K562 (cell line): Measurements from ENCODE around the gene ITGA3. TPM values are rescaled to one million over a fixed set of nuclear protein-coding genes. Genes with fewer than 3 reads are reported as not detected.

Experiments used
- ADNP ChIP-seq: fragments of 200-800 bp; sonication (Bioruptor generic); IDR thresholded peaks from 2 replicates; pipeline ENCODE4 v1.6.1; 2016; ENCODE audit warnings: missing genetic modification characterization, missing compliant biosample characterization
- BHLHE40 ChIP-seq: IDR thresholded peaks from 2 replicates; pipeline ENCODE4 v1.6.1; 2011; ENCODE audit warnings: low read length, improper control_type of control experiment
- CHD1 ChIP-seq: fragments of 200-600 bp; sonication (generic); IDR thresholded peaks from one replicate; pipeline ENCODE4 v1.6.1; 2012; ENCODE audit warnings: mild to moderate bottlenecking, moderate library complexity, low read length, inconsistent platforms
- CHD4 ChIP-seq: fragments of 200-600 bp; sonication (generic); IDR thresholded peaks from 3 replicates; pipeline ENCODE4 v1.6.1; 2012; ENCODE audit warnings: low read depth, mild to moderate bottlenecking, mixed read lengths, low read length, inconsistent platforms; ENCODE audit not compliant: insufficient read depth, insufficient replicate concordance, poor library complexity, severe bottlenecking
- FOSL1 ChIP-seq: fragments of 200-800 bp; sonication (Bioruptor generic); conservative IDR thresholded peaks from 2 replicates; pipeline ENCODE4 v1.6.1; 2016; ENCODE audit warnings: missing genetic modification characterization, missing compliant biosample characterization
- HNRNPUL1 ChIP-seq: fragments of 200-400 bp; formaldehyde crosslinking; IDR thresholded peaks from 2 replicates; pipeline ENCODE4 v1.6.1; 2017; ENCODE audit warnings: low read length
- MCM3 ChIP-seq: fragments of 450-650 bp; IDR thresholded peaks from 2 replicates; pipeline ENCODE4 v1.6.1; 2016
- MCM5 ChIP-seq: fragments of 450-650 bp; IDR thresholded peaks from 2 replicates; pipeline ENCODE4 v1.6.1; 2016; ENCODE audit warnings: low read depth
- PHTF2 ChIP-seq: fragments of 250-450 bp; sonication (Bioruptor Pico); IDR thresholded peaks from 2 replicates; pipeline ENCODE4 v1.5.0; 2021; ENCODE audit warnings: mild to moderate bottlenecking
- POLR2AphosphoS5 ChIP-seq: IDR thresholded peaks from 2 replicates; pipeline ENCODE4 v1.6.1; 2011; ENCODE audit warnings: mild to moderate bottlenecking, low read depth, low read length, moderate library complexity; ENCODE audit not compliant: control insufficient read depth, insufficient read depth
- SOX6 ChIP-seq: fragments of 450-650 bp; IDR thresholded peaks from 2 replicates; pipeline ENCODE4 v1.6.1; 2014; ENCODE audit warnings: mild to moderate bottlenecking
- polyA plus RNA-seq, 8 experiments: library from polyadenylated mRNA; depleted of rRNA in 4 of 8; stranded (reverse) in 5 of 8; unstranded in 3 of 8; fragments of >200 nt; fragmentation: Nextera tagmentation in 2 of 8; fragmentation: Illumina TruSeq in 1 of 8; extraction: Ambion mirVana in 2 of 8; extraction: Trizol in 1 of 8; gene quantifications; 2 replicates each; pipeline versions ENCODE4 v1.2.1 to v1.2.3, GENCODE V29; 2011 to 2014; ENCODE audit warnings: inconsistent platforms in 1 of 8, missing spikeins in 1 of 8
- total RNA-seq, 7 experiments: library from RNA; depleted of rRNA in 6 of 7; stranded (reverse); fragments of >200 nt in 6 of 7; fragmentation: Illumina TruSeq in 2 of 7; extraction: Trizol in 2 of 7; gene quantifications; 2 replicates each; pipeline versions ENCODE4 v1.2.1 to v1.2.3, GENCODE V29; 2011 to 2021; ENCODE audit warnings: low replicate concordance in 1 of 7
- TF ChIP-seq, protein P1 (sequence below): fragments of 450-650 bp; IDR thresholded peaks from 2 replicates; pipeline ENCODE4 v1.6.1; 2018; ENCODE audit not compliant: partially characterized antibody
- TF ChIP-seq, protein P2 (sequence below): fragments of 250-450 bp; sonication (Bioruptor Pico); IDR thresholded peaks from 2 replicates; pipeline ENCODE4 v1.4.0; 2020
- TF ChIP-seq, protein P3 (sequence below): sonication (generic); formaldehyde crosslinking; IDR thresholded peaks from 2 replicates; pipeline ENCODE4 v1.8.0; 2023; ENCODE audit warnings: mild to moderate bottlenecking, missing genetic modification reagents
- TF ChIP-seq, protein P4 (sequence below): fragments of 450-650 bp; formaldehyde crosslinking; IDR thresholded peaks from 2 replicates; pipeline ENCODE4 v1.4.0; 2022; ENCODE audit warnings: mild to moderate bottlenecking, moderate library complexity

ITGA3 gene
- total and polyA plus RNA-seq, 9 of the 15 experiments (the other 6 are each of a cell fraction or from before 2014, with no cell fraction given) = 0.03 to 0.75 (median 0.14) TPM; not detected in 2

DNA sequence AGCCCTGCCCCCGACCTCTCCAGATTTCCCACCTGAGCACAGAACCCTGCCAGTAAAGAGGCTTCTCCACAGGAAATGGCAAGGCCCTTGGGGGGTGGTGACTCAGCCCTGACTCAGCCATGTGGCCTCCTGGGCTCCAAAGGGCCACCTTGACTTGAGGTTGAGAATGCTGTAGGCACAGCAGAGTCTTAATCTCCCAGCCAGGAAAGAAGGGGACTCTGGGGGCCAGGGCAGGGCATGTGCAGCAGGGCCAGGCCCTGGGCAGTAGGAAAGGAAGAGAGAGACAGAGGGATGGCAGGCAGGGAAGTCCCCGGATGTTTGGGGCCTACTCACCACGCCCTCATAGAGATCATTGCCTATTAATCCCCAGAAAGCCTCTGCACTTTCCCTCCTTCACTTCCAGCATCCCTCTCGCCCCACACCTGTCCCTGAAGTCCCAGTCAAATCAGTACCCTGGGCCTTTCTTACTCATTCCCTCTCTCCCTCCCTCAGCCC is 4.8 kb upstream of the ITGA3 start (continued):
- TF ChIP-seq, protein P1, sequence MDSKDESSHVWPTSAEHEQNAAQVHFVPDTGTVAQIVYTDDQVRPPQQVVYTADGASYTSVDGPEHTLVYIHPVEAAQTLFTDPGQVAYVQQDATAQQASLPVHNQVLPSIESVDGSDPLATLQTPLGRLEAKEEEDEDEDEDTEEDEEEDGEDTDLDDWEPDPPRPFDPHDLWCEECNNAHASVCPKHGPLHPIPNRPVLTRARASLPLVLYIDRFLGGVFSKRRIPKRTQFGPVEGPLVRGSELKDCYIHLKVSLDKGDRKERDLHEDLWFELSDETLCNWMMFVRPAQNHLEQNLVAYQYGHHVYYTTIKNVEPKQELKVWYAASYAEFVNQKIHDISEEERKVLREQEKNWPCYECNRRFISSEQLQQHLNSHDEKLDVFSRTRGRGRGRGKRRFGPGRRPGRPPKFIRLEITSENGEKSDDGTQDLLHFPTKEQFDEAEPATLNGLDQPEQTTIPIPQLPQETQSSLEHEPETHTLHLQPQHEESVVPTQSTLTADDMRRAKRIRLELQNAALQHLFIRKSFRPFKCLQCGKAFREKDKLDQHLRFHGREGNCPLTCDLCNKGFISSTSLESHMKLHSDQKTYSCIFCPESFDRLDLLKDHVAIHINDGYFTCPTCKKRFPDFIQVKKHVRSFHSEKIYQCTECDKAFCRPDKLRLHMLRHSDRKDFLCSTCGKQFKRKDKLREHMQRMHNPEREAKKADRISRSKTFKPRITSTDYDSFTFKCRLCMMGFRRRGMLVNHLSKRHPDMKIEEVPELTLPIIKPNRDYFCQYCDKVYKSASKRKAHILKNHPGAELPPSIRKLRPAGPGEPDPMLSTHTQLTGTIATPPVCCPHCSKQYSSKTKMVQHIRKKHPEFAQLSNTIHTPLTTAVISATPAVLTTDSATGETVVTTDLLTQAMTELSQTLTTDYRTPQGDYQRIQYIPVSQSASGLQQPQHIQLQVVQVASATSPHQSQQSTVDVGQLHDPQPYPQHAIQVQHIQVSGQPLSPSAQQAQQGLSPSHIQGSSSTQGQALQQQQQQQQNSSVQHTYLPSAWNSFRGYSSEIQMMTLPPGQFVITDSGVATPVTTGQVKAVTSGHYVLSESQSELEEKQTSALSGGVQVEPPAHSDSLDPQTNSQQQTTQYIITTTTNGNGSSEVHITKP = no peak
- TF ChIP-seq SOX6 (no peak), MCM5 (no peak), FOSL1 (peak; percentile 99), CHD4 (no peak), HNRNPUL1 (no peak), MCM3 (no peak), ADNP (tag) (no peak), BHLHE40 (no peak), PHTF2 (CRISPR knock-in tag) (no peak), POLR2AphosphoS5 (no peak), CHD1 (no peak)
- TF ChIP-seq, protein P2, sequence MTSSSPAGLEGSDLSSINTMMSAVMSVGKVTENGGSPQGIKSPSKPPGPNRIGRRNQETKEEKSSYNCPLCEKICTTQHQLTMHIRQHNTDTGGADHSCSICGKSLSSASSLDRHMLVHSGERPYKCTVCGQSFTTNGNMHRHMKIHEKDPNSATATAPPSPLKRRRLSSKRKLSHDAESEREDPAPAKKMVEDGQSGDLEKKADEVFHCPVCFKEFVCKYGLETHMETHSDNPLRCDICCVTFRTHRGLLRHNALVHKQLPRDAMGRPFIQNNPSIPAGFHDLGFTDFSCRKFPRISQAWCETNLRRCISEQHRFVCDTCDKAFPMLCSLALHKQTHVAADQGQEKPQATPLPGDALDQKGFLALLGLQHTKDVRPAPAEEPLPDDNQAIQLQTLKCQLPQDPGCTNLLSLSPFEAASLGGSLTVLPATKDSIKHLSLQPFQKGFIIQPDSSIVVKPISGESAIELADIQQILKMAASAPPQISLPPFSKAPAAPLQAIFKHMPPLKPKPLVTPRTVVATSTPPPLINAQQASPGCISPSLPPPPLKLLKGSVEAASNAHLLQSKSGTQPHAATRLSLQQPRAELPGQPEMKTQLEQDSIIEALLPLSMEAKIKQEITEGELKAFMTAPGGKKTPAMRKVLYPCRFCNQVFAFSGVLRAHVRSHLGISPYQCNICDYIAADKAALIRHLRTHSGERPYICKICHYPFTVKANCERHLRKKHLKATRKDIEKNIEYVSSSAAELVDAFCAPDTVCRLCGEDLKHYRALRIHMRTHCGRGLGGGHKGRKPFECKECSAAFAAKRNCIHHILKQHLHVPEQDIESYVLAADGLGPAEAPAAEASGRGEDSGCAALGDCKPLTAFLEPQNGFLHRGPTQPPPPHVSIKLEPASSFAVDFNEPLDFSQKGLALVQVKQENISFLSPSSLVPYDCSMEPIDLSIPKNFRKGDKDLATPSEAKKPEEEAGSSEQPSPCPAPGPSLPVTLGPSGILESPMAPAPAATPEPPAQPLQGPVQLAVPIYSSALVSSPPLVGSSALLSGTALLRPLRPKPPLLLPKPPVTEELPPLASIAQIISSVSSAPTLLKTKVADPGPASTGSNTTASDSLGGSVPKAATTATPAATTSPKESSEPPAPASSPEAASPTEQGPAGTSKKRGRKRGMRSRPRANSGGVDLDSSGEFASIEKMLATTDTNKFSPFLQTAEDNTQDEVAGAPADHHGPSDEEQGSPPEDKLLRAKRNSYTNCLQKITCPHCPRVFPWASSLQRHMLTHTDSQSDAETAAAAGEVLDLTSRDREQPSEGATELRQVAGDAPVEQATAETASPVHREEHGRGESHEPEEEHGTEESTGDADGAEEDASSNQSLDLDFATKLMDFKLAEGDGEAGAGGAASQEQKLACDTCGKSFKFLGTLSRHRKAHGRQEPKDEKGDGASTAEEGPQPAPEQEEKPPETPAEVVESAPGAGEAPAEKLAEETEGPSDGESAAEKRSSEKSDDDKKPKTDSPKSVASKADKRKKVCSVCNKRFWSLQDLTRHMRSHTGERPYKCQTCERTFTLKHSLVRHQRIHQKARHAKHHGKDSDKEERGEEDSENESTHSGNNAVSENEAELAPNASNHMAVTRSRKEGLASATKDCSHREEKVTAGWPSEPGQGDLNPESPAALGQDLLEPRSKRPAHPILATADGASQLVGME = no peak
- TF ChIP-seq, protein P3, sequence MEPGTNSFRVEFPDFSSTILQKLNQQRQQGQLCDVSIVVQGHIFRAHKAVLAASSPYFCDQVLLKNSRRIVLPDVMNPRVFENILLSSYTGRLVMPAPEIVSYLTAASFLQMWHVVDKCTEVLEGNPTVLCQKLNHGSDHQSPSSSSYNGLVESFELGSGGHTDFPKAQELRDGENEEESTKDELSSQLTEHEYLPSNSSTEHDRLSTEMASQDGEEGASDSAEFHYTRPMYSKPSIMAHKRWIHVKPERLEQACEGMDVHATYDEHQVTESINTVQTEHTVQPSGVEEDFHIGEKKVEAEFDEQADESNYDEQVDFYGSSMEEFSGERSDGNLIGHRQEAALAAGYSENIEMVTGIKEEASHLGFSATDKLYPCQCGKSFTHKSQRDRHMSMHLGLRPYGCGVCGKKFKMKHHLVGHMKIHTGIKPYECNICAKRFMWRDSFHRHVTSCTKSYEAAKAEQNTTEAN = no peak
- TF ChIP-seq, protein P4, sequence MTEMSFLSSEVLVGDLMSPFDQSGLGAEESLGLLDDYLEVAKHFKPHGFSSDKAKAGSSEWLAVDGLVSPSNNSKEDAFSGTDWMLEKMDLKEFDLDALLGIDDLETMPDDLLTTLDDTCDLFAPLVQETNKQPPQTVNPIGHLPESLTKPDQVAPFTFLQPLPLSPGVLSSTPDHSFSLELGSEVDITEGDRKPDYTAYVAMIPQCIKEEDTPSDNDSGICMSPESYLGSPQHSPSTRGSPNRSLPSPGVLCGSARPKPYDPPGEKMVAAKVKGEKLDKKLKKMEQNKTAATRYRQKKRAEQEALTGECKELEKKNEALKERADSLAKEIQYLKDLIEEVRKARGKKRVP (CRISPR knock-in tag) = no peak
